NCI-H446 (cell line): ENCODE results near the gene M6PR.
A peak's percentile ranks its signal among the peaks of the same experiment; 100 is the strongest.
"Not testable (repeated sequence)": the region's sequence is repeated elsewhere in the genome, so short reads cannot be mapped to it uniquely, and the experiment has no call there.

Source experiments
- DNase-seq, 2 experiments: peaks; one replicate each; lab custom pipeline; 2025; lab: John Stamatoyannopoulos, UW

Gene M6PR

DNA sequence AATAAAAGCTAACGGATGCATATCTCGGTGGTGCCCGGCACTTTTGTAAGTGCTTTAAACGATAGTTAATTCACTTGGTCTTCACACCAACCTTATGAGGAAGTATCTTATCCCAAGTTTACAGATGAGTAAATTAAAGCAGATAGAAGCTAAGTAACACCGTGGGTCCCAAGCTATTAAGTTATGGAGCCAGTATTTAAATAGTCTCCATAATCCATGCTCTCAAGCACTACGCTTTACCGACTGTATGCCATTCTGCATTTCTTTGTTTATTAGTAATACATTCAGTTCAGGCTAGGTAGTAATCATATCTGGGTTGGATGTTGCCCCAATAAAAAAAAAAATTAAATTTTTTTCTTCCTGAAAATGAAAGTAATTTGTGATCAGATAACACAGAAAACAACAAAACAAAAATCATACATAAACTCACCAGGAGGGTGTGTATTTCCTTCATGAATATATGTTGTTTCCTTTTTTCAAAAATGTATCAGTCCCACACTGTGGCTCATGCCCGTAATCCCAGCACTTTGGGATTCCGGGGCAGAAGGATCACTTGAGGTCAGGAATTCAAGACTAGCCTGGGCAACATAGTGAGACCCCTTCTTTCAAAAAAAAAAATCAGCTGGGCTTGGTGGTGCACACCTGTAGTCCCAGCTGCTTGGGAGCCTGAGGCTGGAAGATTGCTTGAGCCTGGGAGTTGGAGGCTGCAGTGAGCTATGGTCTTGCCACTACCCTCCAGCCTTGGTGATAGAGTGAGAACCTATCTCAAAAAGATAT lies 1.4 kb upstream of the M6PR start:
- DNase-seq = no peak

DNA sequence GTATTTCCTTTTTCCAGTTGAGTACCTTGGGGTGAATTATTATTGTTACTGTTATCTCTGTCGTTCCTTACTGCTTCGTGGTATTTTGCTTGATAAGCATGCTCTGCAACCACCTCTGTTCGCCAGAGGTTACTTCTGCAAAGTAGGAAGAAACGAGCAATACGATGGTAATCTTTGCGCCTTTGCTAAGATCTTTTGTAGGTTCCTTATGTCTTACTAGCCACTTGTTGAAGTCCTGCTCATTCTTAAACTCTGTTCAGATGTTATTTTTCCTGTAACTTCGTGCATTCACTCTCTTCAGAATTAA lies 729 bp upstream of the M6PR start:
- no peak for DNase-seq

DNA sequence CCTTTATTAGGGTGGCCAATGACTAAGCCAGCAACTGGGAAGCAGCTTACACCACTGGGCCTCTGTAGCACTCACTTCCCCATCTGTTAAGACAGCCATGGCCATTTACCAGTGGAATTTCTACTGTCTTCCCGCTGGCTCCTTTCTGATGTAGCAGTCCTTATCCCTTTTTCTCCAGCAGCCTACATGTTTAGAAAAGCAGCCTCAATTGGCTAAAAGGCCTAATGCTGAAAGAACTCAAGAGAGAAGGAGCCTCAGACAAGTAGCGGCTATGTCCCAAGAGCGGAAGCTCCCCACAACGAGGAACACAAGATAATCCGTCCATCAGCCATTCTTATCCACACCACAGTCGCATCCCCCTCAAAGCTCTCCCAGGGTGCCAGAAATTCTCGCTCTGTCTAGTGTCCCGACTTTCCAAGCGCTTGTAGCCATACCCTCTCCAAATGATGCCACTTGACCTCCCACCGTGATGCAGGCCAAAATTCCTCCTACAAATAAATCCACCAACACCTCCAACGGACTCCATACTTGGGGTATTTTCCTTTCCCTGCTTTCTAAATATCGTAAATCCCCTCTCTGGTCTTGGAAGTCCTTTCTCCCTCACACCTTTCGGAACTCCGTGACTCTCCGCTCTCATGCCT lies 624 bp downstream of the M6PR start:
- DNase-seq = no peak

DNA sequence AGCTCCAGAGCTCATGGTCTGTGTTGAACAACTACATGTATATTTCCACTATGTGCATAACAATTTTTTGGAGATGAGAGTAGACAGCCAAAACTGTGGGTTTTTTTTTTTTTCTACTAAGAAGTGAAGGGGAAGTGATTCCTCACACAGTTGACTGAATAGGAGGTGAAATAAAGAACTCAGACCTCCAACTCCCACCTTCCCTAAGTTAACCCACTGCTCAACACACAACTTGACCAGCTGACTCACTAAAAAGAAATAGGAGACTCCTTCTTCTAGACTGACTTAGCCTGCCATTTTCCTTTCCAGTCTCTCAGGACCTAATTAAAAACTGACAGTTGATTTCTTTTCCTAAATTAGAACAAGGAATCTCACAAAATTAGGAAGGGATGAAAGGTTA lies 1.7 kb downstream of the M6PR start:
- DNase-seq = no peak

DNA sequence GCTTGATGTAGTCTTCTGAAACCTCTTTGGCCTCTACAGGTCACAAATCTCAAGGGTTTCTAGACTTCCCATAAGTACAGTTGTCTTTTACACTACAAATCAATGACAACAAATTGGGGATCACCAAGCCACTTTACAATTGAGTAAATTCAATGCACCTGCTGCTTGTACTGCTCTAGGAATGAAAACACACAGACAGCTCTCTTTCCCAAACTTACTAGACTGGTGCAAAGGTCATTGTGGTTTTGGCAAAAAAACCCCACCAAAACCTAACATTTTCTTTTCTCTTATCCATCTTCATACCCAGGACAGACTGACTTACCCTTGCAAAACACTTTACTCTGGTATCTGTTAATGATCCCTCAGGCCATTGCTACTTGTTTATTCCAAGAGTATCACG lies 2.7 kb downstream of the M6PR start:
- DNase-seq = no peak

DNA sequence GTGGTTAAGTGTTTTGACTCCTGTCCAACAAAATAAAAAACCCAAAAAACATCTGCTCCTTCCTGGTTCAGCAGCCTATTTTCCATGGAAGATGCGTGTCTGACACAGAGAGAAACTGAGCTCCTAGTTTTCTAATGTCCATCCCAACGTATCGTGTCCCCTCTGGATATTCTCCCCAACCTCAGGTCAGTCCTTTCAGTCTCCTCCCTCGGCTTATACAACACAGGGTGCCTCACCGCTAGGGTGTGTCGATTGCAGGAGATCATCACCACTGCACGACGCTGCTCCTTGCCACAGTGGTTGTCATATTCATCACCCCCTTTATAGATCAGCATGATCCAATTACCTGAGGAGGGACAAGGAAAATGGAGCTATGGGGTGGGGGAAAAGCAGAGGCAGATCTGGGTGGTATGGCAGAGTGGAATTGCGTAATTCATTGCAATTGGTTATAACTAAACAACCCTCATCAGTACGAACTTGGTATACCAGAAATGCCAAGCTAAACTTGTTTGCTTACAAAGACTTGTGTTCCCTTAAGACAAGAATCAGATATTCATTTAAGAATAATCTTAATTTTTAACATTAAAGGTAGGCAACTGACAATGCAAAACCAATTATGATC lies 5.8 kb downstream of the M6PR start:
- no peak for DNase-seq

DNA sequence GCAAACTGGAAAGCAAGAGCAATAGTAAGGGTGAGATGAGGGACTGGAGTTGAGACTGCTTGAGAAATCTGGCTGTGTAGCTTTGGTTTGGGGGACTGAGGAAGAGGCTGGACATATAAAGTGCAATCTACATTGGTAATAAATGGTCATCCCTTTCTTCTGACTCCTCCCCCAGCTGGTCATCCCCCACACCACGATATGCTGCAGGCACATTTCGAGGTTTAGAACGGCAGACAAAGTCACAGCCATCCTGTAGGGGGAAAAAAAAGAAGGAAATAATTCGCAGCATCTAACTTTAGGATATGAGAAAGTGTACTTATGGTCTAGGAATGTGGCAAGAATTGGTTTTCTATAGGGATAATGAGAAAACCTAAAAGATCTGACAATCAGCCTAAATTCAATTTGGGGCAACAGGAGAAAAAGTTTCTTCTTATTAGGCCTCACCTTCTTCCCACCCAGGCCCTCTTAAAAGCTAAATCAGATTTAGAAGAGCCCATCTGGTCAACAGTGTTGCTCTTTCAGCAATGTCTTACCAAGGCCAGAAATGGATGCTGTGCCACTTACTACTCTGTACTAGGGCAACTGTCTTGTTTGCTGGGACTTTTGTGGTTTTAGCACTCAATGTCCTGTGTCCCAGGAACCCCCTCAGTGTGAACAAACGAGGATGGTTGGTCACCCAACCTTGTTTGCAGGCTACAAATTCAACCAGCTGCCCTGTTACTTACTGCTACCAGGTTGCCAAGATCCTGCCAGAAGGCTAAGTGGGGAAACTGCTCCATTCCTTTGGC lies 7.6 kb downstream of the M6PR start:
- no peak for DNase-seq

DNA sequence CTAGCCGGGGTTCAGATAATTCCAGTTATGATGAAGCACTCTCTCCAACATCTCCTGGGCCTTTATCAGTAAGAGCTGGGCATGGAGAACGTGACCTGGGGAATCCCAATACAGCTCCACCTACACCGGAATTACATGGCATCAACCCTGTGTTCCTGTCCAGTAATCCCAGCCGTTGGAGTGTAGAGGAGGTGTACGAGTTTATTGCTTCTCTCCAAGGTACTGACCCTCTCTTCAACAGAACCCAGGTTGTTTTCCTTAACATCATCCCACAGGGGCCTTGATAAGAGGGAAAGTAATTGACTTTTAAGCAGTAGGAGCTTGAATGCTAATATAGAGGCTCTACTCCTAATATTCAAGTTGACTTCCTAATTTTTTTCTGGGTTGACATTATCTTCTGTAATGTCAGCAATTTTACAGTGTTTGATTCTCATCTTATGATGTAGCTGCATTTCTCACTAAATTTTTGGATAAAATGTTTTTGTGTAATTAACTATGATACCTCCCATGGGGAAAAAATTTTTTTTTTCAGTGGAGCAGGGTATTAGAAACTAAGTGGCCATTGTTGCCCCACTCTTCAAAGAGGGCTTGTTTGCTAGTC lies 11.5 kb downstream of the M6PR start:
- DNase-seq = not testable (repeated sequence)

DNA sequence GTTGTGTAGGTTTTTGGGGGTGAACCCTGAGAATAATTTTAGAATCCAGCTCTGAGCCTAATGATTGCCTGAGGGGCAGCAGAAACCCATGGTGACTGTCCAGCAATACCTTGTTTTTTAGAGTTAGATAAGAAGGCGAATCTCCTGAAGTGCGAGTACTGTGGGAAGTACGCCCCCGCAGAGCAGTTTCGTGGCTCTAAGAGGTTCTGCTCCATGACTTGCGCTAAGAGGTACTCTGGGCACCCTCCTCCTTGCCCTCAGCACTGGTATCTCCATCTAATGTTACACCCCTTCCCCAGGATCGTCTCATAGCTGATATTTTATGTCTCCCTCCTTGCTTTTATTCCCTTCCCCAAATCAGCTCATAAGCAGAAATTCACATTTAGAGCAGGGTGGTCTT lies 12.7 kb downstream of the M6PR start:
- no peak for DNase-seq

DNA sequence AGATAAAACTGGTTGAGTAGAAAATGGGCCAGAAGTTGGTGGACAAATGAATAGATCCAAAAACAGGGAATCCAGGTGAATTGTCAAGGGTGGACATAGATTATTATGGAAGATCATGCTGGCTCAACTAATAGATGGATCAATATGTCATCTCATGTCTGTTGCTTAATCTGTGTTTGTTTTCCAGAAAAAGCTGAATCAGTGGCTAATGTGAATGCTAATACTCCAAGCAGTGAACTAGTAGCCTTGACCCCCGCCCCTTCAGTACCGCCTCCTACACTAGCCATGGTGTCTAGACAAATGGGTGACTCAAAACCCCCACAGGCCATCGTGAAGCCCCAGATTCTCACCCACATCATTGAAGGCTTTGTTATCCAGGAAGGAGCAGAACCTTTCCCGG lies 15.4 kb downstream of the M6PR start:
- DNase-seq = not testable (repeated sequence)

DNA sequence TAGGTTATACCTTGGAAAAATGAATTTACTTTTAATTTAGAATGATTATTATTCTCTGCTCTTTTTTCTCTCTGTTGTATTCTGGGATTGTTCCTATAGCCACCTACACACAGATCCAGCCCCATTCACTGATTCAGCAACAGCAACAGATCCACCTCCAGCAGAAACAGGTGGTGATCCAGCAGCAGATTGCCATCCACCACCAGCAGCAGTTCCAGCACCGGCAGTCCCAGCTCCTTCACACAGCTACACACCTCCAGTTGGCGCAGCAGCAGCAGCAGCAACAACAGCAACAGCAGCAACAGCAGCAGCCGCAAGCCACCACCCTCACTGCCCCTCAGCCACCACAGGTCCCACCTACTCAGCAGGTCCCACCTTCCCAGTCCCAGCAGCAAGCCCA lies 17.0 kb downstream of the M6PR start:
- not testable (repeated sequence) for DNase-seq

DNA sequence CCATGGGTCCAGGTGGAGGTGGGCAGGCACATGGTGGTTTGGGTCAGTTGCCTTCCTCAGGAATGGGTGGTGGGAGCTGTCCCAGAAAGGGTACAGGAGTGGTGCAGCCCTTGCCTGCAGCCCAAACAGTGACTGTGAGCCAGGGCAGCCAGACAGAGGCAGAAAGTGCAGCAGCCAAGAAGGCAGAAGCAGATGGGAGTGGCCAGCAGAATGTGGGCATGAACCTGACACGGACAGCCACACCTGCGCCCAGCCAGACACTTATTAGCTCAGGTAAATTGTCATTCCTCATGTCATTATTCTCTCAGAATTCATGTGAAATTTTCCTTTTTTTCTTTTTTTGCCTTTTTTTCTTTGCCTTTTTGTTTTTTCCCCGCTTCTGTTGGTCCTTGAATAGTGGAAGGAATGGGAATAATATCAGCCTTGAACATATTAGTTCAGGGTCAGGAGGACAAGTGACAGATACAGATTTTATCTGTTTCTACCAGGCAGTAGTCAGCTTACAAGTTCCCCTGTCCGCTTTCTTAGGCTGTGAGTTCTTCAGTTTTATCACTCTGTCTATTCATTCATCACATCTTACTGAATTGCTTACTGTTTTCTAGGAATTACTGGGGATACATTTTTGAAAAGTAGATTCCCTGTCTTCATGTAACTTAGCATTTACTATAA lies 18.7 kb downstream of the M6PR start:
- not testable (repeated sequence) for DNase-seq

DNA sequence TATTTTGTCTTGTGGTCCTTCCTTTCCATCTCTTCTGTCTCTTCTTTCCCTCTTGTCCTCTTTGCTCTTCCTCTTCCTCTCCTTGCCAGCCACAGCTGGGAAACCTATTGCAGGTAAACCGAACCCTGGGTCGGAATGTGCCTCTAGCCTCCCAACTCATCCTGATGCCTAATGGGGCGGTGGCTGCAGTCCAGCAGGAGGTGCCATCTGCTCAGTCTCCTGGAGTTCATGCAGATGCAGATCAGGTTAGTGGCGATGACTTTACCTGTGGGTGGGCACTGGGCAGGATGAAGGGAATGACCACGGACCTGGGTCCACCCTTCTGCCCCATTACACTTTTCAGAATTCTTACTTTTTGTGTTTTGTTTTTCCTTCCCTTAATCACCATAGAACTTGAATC lies 26.9 kb downstream of the M6PR start:
- no peak for DNase-seq

DNA sequence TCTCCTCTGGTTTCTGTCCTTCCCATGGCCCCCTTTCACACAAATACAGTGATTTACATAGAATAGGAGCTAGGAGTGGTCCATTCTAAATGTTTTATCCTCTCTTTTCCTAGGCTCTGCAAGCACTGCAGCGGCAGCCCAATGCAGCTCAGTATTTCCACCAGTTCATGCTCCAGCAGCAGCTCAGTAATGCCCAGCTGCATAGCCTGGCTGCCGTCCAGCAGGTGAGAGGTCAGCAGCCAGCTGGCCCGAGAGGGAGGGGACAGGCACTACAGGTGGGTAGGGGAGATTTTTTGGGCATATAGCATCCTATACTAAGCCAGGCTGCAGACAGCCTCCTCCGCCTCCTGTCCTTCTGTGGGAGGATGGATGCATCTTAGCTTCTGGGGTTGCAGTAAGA lies 29.8 kb downstream of the M6PR start:
- not testable (repeated sequence) for DNase-seq

DNA sequence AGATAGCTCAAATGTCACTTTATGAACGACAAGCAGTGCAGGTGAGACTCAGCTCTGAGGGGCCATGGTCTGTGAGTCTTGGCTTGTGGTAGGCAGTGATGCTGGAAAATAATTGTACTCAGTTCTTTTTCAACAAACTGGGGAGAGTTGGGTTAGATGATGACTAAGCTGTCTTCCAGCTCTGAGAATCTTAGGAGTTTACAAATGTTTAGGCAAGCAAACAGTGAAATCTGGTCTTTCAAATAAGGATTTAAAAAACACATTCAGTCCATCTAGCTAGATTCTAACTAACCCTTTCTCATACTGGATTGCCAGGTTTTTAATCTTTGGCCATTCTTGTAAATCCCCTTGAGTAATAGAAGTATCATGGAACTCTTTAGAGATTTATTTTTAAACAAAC lies 31.7 kb downstream of the M6PR start:
- DNase-seq = no peak

DNA sequence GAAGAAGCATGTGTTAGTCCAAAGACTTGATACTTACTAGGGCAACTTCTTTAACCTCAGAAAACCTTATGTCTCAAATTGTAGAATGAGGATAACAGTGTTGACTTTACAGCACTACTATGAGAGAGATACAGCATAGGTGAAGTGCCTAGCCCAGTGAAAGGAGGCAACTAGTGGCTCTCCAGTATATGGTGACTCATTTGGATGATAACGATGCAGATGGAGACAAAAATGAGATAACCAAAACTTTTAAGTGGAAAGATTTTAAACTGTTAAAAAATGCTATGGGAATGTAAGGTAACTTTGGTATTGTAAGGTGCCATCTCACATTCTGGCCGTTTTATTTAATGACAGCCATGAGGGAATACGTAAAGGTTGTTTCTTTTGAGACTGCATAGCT lies 32.4 kb downstream of the M6PR start:
- DNase-seq = no peak

DNA sequence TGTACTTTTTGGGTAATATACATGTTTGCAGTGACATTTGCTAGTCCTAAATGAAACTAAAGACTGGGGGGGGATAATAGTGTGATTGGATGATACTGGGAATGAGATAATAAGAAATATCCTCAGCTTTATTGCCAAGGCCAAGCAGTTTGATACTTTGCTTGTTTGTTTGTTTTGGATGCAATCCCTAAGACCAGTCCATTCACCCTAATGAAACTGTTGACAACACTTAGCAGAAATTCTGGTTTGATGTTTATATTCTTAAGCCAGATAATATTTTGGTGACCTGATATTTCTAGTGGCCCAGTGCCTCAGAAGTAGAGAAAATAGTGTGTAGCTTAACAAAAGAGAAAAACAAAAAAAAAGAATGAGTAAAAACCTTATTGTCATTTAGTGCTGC lies 33.3 kb downstream of the M6PR start:
- no peak for DNase-seq

DNA sequence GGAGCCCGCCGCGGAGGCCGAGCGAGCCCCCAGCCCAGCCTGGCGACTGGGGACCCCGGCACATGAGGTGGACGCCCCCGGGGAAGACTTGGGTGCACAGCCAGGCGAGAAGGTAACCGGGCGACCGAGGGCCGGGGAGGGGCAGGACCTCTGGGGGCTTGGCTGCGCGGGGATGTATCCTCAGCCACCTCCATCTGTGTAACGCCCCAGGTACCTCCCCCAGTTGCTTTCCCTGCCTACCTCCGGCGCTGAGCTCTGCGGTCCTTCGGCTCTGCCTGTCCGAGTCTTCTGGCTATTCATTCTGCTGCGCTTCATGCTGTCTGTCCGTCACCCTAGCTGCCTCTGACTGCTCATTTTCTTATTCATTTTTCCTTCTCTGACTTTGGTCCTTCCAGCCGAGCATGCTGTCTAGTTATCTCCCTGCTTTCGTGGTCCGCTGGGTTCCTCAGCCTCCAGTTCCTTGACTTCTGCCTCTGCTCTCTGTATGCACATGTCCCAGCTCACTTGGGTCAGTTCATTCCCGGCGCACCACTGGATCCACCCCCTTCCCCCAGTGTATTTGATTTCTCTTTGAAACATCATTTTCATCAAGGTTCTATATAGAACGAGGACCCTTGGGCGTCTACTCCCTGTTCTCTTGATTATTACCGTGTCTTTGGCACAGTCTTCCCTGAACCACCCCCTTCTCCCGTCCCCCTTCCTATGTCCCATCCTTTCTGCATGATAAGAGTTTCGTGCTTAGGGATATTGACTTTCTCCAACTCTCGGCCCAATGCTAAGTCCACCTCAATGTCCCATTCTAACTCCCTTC lies 34.5 kb downstream of the M6PR start:
- peak in 1 of 2 experiments; percentile 11 for DNase-seq

DNA sequence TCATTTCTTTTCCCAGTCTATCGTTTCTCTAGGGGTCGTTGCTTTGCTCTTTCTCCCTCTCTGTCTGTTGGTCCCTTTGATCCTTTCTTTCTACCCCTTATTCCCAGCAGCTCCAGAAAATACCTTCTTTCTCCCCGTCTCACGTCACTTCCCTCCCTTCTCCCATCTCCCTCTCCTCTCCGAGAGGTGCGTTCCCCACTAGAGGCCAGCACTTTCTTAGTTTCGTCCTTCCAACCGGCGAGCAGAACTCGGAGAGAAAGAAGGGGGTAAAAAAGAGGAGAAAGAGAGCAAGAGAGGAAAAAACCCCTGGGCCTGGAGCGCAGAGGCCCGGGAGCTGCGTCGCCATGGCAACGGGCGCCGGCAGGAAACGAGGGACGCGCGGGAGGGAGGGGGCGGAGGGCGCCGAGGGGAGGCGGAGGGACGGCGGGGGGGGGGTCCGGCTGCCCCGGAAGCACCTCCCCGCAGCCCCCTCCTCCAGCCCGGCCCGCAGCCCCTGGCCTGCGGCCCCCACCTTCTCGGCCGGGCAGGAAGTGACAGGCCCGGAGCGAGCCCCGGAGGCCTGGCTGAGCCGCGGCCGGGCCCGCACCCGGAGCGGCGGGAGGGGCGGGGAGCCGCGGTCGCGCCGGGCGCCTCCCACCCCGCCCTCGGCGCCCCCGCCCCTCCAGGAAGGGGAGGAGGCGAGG lies 35.3 kb downstream of the M6PR start, which contains the start of gene PHC1:
Gene PHC1 (plus strand): TSS at position 477 of the 683 bp plus-strand sequence. CDS start 3,169 bp downstream, outside the sequence.
- DNase-seq = peak; percentile 20 to 75

DNA sequence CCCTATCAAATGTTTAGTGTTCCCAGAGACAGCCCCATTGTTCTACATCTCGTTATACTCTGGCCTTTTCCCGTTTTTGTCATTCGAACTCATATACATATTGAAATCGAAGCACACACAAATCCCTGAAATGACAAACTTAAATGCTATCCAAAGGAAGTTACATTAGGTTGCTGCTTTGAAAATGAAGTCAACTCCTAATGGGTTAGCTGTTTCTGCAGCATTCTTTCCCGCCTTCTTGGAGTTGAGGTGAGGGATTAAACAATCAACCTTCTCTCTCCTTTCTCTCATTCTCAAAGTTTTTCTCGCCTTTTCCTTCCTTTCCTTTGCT lies 35.8 kb downstream of the M6PR start:
- DNase-seq = no peak
